Osteoblast (primary cell): ENCODE data around the gene GARS1. TPM values are rescaled to one million over a fixed set of nuclear protein-coding genes. Genes with fewer than 3 reads are reported as not detected.
"Not testable (repeated sequence)": the region's sequence is repeated elsewhere in the genome, so short reads cannot be mapped to it uniquely, and the experiment has no call there.

Experiments
- DNase-seq: peaks from one replicate; pipeline ENCODE4 v3.0.0; 2011; ENCODE audit warnings: low spot score, mixed read lengths; ENCODE audit not compliant: insufficient read length; ENCODE audit errors: missing footprints
- H2AFZ ChIP-seq: 2 replicates; pipeline ENCODE4 v1.6.0; 2011; ENCODE audit warnings: mild to moderate bottlenecking, low read length
- H3K27ac ChIP-seq: 2 replicates; pipeline ENCODE4 v1.5.1; 2011; ENCODE audit warnings: mild to moderate bottlenecking, low read depth, low read length, moderate library complexity
- H3K27me3 ChIP-seq: 2 replicates; pipeline ENCODE4 v1.6.0; 2012; ENCODE audit warnings: mild to moderate bottlenecking, control low read depth, inconsistent platforms, low read length, moderate library complexity; ENCODE audit not compliant: insufficient read depth
- H3K36me3 ChIP-seq: 2 replicates; pipeline ENCODE4 v1.5.1; 2011; ENCODE audit warnings: mild to moderate bottlenecking, low read length, control low read depth, moderate library complexity; ENCODE audit not compliant: insufficient read depth
- H3K4me1 ChIP-seq: 2 replicates; pipeline ENCODE4 v1.5.1; 2011; ENCODE audit warnings: mild to moderate bottlenecking, low read length, control low read depth, moderate library complexity; ENCODE audit not compliant: insufficient read depth
- H3K4me2 ChIP-seq: 2 replicates; pipeline ENCODE4 v1.6.0; 2011; ENCODE audit warnings: mild to moderate bottlenecking, low read length; ENCODE audit not compliant: insufficient read depth
- H3K4me3 ChIP-seq: fragments of 200-600 bp; sonication (generic); 3 replicates; pipeline ENCODE4 v1.5.1; 2012; ENCODE audit warnings: mild to moderate bottlenecking, low read length, inconsistent platforms; ENCODE audit not compliant: insufficient read depth
- H3K79me2 ChIP-seq: 2 replicates; pipeline ENCODE4 v1.6.0; 2012; ENCODE audit warnings: mild to moderate bottlenecking, low read length, control low read depth, inconsistent platforms; ENCODE audit not compliant: insufficient read depth
- H3K9me3 ChIP-seq: 2 replicates; pipeline ENCODE4 v1.5.1; 2011; ENCODE audit warnings: low read depth, low read length, control low read depth
- H4K20me1 ChIP-seq: 2 replicates; pipeline ENCODE4 v1.6.0; 2012; ENCODE audit warnings: mild to moderate bottlenecking, low read length, control low read depth; ENCODE audit not compliant: insufficient read depth
- total RNA-seq: library from RNA; depleted of rRNA; stranded (reverse); fragments of >200 nt; gene quantifications from 2 replicates; pipeline ENCODE4 v1.2.3, GENCODE V29; 2012
- TF ChIP-seq, protein P1 (sequence below): IDR thresholded peaks from 2 replicates; pipeline ENCODE4 v1.5.1; 2011; ENCODE audit warnings: mild to moderate bottlenecking, low read depth, low read length, moderate library complexity; ENCODE audit errors: extremely low read depth

Gene GARS1
- total RNA-seq, 1 donor = 526 TPM

DNA sequence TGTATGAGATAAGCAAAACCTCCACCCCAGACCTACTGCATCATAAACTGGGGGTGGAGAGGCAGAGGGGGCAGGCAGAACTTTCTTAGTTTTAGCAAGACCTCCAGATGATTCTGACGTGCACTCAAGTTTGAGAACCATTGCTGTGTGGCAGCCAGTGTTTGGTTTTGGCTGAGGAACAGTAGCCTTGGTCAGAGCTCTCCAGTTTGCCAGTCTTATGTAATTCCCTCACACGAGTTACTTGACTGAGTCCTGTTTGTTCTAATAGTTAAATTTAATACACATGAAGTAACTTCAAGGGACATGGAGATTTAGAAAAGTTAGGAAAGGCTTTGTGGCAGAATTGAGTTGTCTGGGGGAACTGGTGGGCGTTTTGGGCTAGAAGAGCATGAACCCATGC is 38.5 kb downstream of the GARS1 start:
- Histone ChIP-seq H3K9me3 (no peaks in the 10 kb centered on the region), H3K27ac (peak overlapping the region; percentile 11), H2AFZ (no peak overlapping the region), H3K4me1 (no peaks in the 10 kb centered on the region), H3K4me3 (no peak overlapping the region), H3K36me3 (peaks cover 80% of the 10 kb centered on the region), H4K20me1 (peaks cover 16% of the 10 kb centered on the region), H3K79me2 (peaks cover 39% of the 10 kb centered on the region), H3K27me3 (no peaks in the 10 kb centered on the region), H3K4me2 (no peak overlapping the region)
- TF ChIP-seq, protein P1, sequence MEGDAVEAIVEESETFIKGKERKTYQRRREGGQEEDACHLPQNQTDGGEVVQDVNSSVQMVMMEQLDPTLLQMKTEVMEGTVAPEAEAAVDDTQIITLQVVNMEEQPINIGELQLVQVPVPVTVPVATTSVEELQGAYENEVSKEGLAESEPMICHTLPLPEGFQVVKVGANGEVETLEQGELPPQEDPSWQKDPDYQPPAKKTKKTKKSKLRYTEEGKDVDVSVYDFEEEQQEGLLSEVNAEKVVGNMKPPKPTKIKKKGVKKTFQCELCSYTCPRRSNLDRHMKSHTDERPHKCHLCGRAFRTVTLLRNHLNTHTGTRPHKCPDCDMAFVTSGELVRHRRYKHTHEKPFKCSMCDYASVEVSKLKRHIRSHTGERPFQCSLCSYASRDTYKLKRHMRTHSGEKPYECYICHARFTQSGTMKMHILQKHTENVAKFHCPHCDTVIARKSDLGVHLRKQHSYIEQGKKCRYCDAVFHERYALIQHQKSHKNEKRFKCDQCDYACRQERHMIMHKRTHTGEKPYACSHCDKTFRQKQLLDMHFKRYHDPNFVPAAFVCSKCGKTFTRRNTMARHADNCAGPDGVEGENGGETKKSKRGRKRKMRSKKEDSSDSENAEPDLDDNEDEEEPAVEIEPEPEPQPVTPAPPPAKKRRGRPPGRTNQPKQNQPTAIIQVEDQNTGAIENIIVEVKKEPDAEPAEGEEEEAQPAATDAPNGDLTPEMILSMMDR = no peak
- DNase-seq = no peak

DNA sequence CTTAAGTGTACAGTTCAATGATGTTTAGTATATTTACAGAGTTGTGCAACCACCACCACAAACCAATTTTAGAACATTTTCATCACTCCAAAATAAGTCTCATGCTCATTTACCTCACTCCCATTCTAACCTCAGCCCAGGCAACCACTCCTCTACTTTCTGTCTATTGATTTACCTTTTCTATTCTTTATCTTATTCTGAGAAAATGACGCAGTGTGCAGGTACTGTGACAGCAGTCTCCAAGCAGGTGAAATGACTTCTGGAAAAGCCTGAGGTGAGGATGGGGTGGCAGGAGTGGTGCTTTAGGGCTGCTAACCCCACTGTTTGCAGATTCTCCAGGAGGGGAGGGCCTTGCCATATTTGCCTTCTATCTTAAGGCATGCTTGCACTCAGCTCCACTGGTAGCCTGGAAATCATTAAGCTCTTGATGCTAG is 39.5 kb downstream of the GARS1 start:
- Histone ChIP-seq H3K9me3 (no peaks in the 10 kb centered on the region), H3K4me3 (no peak overlapping the region), H3K27me3 (no peaks in the 10 kb centered on the region), H3K4me1 (no peaks in the 10 kb centered on the region), H2AFZ (no peak overlapping the region), H4K20me1 (peaks cover 12% of the 10 kb centered on the region), H3K27ac (no peak overlapping the region), H3K4me2 (no peak overlapping the region), H3K79me2 (peaks cover 35% of the 10 kb centered on the region), H3K36me3 (peaks cover 70% of the 10 kb centered on the region)
- DNase-seq = no peak
- TF ChIP-seq, protein P1 = no peak

DNA sequence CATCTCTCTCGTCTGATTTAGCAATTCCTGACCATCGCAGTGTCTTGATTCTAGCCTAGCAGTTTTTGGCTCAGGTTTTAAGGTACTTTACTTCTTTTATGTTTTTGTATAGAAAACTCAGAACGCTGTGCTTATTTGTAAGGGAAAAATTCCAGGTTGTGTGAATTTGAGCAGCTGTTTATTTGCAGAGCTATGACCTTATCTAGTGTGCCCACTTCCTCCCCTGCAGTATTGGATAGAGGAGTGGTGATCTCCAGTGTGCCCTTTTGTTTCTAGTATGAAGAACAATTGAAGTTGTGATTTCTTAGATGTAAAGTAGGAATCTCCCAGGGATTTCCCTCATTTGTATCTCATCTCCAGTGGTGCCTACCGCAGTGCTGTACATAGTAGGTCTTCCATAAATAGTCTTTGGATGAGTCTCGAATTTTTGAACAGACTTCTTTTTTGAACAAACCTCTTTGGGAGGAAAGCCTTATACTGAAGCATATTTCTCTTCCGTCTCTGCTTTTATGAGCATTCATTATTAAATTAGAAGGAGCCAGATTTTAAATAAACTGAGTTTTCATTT is 40.0 kb downstream of the GARS1 start:
- no peaks in the 10 kb centered on the region for H3K27me3 ChIP-seq
- H3K4me3 ChIP-seq = no peak overlapping the region
- TF ChIP-seq, protein P1 = no peak
- peaks cover 65% of the 10 kb centered on the region for H3K36me3 ChIP-seq
- H2AFZ ChIP-seq = no peak overlapping the region
- no peaks in the 10 kb centered on the region for H3K9me3 ChIP-seq
- H3K4me2 ChIP-seq = no peak overlapping the region
- H4K20me1 ChIP-seq = peaks cover 8% of the 10 kb centered on the region
- H3K27ac ChIP-seq = no peak overlapping the region
- no peak for DNase-seq
- H3K79me2 ChIP-seq = peaks cover 31% of the 10 kb centered on the region
- no peaks in the 10 kb centered on the region for H3K4me1 ChIP-seq

DNA sequence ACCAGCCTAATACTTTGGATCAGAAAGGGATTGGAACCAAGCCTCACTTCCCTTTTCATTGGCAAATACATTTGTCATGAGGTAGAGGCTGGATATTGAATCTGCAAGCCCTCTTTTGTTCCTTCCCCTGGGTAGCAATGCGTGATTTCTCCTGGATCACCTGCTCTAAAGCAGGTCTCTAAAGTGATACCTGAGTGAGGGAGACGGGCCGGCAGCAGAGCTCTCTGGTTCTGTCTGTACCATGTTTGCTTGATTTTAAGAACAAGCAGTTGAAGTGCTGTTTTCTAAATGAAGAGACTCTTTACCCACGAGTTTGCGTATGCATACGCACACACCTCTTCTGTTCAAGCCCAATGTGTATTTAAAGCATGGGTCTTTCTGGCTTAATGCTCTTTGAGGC is 41.1 kb downstream of the GARS1 start:
- TF ChIP-seq, protein P1 = no peak
- Histone ChIP-seq H3K4me3 (no peak overlapping the region), H3K9me3 (no peaks in the 10 kb centered on the region), H3K27me3 (no peaks in the 10 kb centered on the region), H4K20me1 (peaks cover 8% of the 10 kb centered on the region), H3K4me2 (no peak overlapping the region), H3K4me1 (no peaks in the 10 kb centered on the region), H2AFZ (no peak overlapping the region), H3K27ac (no peak overlapping the region), H3K79me2 (peaks cover 31% of the 10 kb centered on the region), H3K36me3 (peaks cover 56% of the 10 kb centered on the region)
- no peak for DNase-seq

DNA sequence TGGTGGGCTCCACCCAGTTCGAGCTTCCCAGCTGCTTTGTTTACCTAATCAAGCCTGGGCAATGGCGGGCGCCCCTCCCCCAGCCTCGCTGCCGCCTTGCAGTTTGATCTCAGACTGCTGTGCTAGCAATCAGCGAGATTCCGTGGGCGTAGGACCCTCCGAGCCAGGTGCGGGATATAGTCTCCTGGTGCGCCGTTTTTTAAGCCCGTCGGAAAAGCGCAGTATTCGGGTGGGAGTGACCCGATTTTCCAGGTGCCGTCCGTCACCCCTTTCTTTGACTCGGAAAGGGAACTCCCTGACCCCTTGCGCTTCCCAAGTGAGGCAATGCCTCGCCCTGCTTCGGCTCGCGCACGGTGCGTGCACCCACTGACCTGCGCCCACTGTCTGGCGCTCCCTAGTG is 47.6 kb downstream of the GARS1 start:
- not testable (repeated sequence) for H3K27me3 ChIP-seq, H4K20me1 ChIP-seq, H3K4me3 ChIP-seq, H3K4me1 ChIP-seq, H3K79me2 ChIP-seq, DNase-seq, H3K4me2 ChIP-seq, H3K9me3 ChIP-seq, H3K27ac ChIP-seq, H2AFZ ChIP-seq
- peaks cover 16% of the 10 kb centered on the region for H3K36me3 ChIP-seq
